ENCODE data around the gene LDLRAD3. TPM values are rescaled to one million over a fixed set of nuclear protein-coding genes. Genes with fewer than 3 reads are reported as not detected.

LDLRAD3 gene
- polyA plus RNA-seq, 1 of the 3 experiments (the other 2 are of a cell fraction): 10.6 TPM

- Histone ChIP-seq H2AFZ (ENCODE audit: low read depth) (no peak overlapping the region), H3K4me1 (ENCODE audit: control insufficient read depth in 1 of 2, insufficient read depth in 2 of 2, low read depth in 1 of 2, low read length in 1 of 2) (no peaks in the 10 kb centered on the region), H3K4me2 (no peak overlapping the region), H3K27me3 (ENCODE audit: insufficient read depth) (no peaks in the 10 kb centered on the region), H3F3A (replicated peaks; ENCODE audit: insufficient read depth) (no peaks in the 10 kb centered on the region), H3K27ac (ENCODE audit: low read depth in 2 of 2, low read length in 1 of 2) (no peak overlapping the region), H4K20me1 (ENCODE audit: insufficient read depth) (no peaks in the 10 kb centered on the region; the same call in 1 of the 2 replicates), H3K9me2 (no peaks in the 10 kb centered on the region), H3K9ac (no peak overlapping the region), H3K4me3 (ENCODE audit: low read depth in 2 of 2, low read length in 1 of 2) (no peak overlapping the region), H3K9me3 (no peaks in the 10 kb centered on the region; the same call in 1 of the 2 replicates), H3K36me3 (replicated peaks in 1 of 2; ENCODE audit: control insufficient read depth in 1 of 2, insufficient read depth in 2 of 2, low read length in 1 of 2) (no peaks in the 10 kb centered on the region), H3K79me2 (ENCODE audit: insufficient read depth) (peaks cover 26% of the 10 kb centered on the region)
- ChIA-PET CTCF (no interaction called here), POLR2A (no interaction called here)
- DNase-seq: no peak
- WGBS (ENCODE audit: low lambda C conversion rate): 93% methylated on average over 2 of the region's 2 CpGs
- peak; percentile 30; the same call in 1 of the 2 replicates for TF ChIP-seq TCF12 (IDR thresholded peaks at IDR 0.05)
- no peak for TF ChIP-seq POLR2AphosphoS5 (IDR thresholded peaks at IDR 0.05; ENCODE audit: low read depth, low read length)
- TF ChIP-seq PBX3 (IDR thresholded peaks at IDR 0.05): 0 out of 2 replicates have a peak, but pooled peaks have one; percentile 18
These were observed 46.3 kb downstream of the LDLRAD3 start for GRCh38 chr11:35990170-35990569.

DNA sequence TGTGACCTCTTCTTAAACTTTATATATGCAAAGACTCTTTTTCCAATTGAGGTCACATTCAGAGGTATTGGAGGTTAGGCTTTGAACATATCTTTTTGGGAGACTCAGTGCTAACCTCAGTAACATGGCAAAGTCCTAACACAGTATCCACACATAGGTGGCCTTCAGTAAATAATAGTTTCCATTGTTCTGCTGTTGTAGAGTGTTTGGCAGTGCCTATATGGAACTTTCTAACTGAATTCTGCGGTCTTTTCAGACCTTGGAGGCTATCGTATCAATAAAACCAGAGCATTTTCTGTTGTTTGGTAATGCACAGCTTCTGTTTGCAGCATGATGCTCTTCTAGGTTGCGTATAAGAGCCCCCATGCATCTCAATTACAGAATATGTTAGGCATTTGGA is 47.0 kb downstream of the LDLRAD3 start:
- H3K9me3 ChIP-seq: no peaks in the 10 kb centered on the region; the same call in 1 of the 2 replicates
- no peak overlapping the region for H3K27ac ChIP-seq (ENCODE audit: low read depth in 2 of 2, low read length in 1 of 2)
- H3K9me2 ChIP-seq: no peaks in the 10 kb centered on the region
- no peaks in the 10 kb centered on the region for H3K27me3 ChIP-seq (ENCODE audit: insufficient read depth)
- WGBS (ENCODE audit: low lambda C conversion rate): 97% methylated on average over 3 of the region's 3 CpGs
- H4K20me1 ChIP-seq (ENCODE audit: insufficient read depth): no peaks in the 10 kb centered on the region
- no peak for DNase-seq
- no peak for TF ChIP-seq FOXJ3 (CRISPR knock-in tag; IDR thresholded peaks at IDR 0.05)
- TF ChIP-seq POLR2AphosphoS5 (IDR thresholded peaks at IDR 0.05; ENCODE audit: low read depth, low read length): no peak
- no peak for TF ChIP-seq MEF2A (IDR thresholded peaks at IDR 0.05; ENCODE audit: borderline replicate concordance, low read depth)
- TF ChIP-seq GATA2 (CRISPR knock-in tag; IDR thresholded peaks at IDR 0.05): no peak
- TF ChIP-seq, protein P1, sequence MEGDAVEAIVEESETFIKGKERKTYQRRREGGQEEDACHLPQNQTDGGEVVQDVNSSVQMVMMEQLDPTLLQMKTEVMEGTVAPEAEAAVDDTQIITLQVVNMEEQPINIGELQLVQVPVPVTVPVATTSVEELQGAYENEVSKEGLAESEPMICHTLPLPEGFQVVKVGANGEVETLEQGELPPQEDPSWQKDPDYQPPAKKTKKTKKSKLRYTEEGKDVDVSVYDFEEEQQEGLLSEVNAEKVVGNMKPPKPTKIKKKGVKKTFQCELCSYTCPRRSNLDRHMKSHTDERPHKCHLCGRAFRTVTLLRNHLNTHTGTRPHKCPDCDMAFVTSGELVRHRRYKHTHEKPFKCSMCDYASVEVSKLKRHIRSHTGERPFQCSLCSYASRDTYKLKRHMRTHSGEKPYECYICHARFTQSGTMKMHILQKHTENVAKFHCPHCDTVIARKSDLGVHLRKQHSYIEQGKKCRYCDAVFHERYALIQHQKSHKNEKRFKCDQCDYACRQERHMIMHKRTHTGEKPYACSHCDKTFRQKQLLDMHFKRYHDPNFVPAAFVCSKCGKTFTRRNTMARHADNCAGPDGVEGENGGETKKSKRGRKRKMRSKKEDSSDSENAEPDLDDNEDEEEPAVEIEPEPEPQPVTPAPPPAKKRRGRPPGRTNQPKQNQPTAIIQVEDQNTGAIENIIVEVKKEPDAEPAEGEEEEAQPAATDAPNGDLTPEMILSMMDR (IDR thresholded peaks at IDR 0.05): no peak
- TF ChIP-seq RFX5 (IDR thresholded peaks at IDR 0.05; ENCODE audit: low read length): no peak
- no peak for TF ChIP-seq RAD21 (IDR thresholded peaks at IDR 0.05; ENCODE audit: low read length)
- TF ChIP-seq TAF1 (IDR thresholded peaks at IDR 0.05; ENCODE audit: borderline replicate concordance, low read depth, low read length): no peak
- TF ChIP-seq NFIC (IDR thresholded peaks at IDR 0.05; ENCODE audit: borderline replicate concordance): no peak
- no peak for TF ChIP-seq TEAD4 (IDR thresholded peaks at IDR 0.05; ENCODE audit: borderline replicate concordance, insufficient read depth)
- TF ChIP-seq, protein P2, sequence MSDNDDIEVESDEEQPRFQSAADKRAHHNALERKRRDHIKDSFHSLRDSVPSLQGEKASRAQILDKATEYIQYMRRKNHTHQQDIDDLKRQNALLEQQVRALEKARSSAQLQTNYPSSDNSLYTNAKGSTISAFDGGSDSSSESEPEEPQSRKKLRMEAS (IDR thresholded peaks at IDR 0.05; ENCODE audit: low read depth): no peak
- no peak for TF ChIP-seq GABPA (IDR thresholded peaks at IDR 0.05; ENCODE audit: low read depth)
- no peaks in the 10 kb centered on the region for H3F3A ChIP-seq (replicated peaks; ENCODE audit: insufficient read depth)
- ChIA-PET CTCF (interaction anchor here (1.5 kb wide), 1 partner anchor 11 kb away, joined by 3 read pairs; no protein-coding TSS in a partner anchor), POLR2A (no interaction called here)
- H2AFZ ChIP-seq (ENCODE audit: low read depth): no peak overlapping the region
- peaks cover 22% of the 10 kb centered on the region for H3K79me2 ChIP-seq (ENCODE audit: insufficient read depth)
- H3K4me2 ChIP-seq: no peak overlapping the region
- no peaks in the 10 kb centered on the region for H3K4me1 ChIP-seq (ENCODE audit: control insufficient read depth in 1 of 2, insufficient read depth in 2 of 2, low read depth in 1 of 2, low read length in 1 of 2)
- H3K4me3 ChIP-seq (ENCODE audit: low read depth in 2 of 2, low read length in 1 of 2): no peak overlapping the region
- peaks cover 0 to 5% of the 10 kb centered on the region in 2 experiments for H3K36me3 ChIP-seq (replicated peaks in 1 of 2; ENCODE audit: control insufficient read depth in 1 of 2, insufficient read depth in 2 of 2, low read length in 1 of 2)
- no peak overlapping the region for H3K9ac ChIP-seq

Data from SK-N-SH (cell line).